ENCODE measurements around the gene ATXN7. TPM values are rescaled to one million over a fixed set of nuclear protein-coding genes. Genes with fewer than 3 reads are reported as not detected.

ATXN7 gene
- total and polyA plus RNA-seq, 10 of the 15 experiments (the other 5 are each of a cell fraction or from before 2014, with no cell fraction given): 0.83 to 24.6 (median 8.5) TPM

- DNase-seq (ENCODE audit: low read depth, low spot score): no peak
- in situ Hi-C loops (cut with MboI): no loop called here
- BruUV-seq (replicated peaks): no TSS peak
- WGBS (ENCODE audit: insufficient coverage, insufficient replicate concordance, low lambda C conversion rate, missing lambda C conversion rate): 100% methylated on average over 2 of the region's 2 CpGs
- intact Hi-C loops (cut with micrococcal nuclease; ENCODE audit: unreplicated experiment): no loop called here
- Histone ChIP-seq H3K9ac (ENCODE audit: control insufficient read depth, insufficient read depth, low read length) (no peak overlapping the region), H3K4me1 (ENCODE audit: control insufficient read depth, insufficient read depth, low read length) (peaks cover 3% of the 10 kb centered on the region), H3K4me3 (no peak overlapping the region), H3K36me3 (ENCODE audit: control insufficient read depth in 2 of 2, insufficient read depth in 2 of 2, low read length in 1 of 2) (peaks cover 2 to 3% of the 10 kb centered on the region in 2 experiments), H3K27me3 (replicated peaks in 1 of 2; ENCODE audit: control insufficient read depth in 2 of 2, insufficient read depth in 2 of 2, low read length in 1 of 2) (no peaks in the 10 kb centered on the region), H2AFZ (ENCODE audit: control insufficient read depth, low read depth, low read length) (no peak overlapping the region), H3K4me2 (ENCODE audit: control insufficient read depth, insufficient read depth) (no peak overlapping the region), H4K20me1 (ENCODE audit: control insufficient read depth, insufficient read depth) (no peaks in the 10 kb centered on the region), H3K79me2 (ENCODE audit: control insufficient read depth, insufficient read depth, low read length) (peaks cover 3% of the 10 kb centered on the region), H3K9me3 (replicated peaks; ENCODE audit: control insufficient read depth, insufficient read depth, low read length) (no peaks in the 10 kb centered on the region), H3K27ac (ENCODE audit: control insufficient read depth, insufficient read depth) (no peak overlapping the region)
- ATAC-seq: no peak
- ChIA-PET SMC1A (ENCODE audit: uncharacterized antibody, unreplicated experiment) (interaction anchor here (1.0 to 1.6 kb wide), 2 partner anchors 11 to 50 kb away, joined by 3 read pairs; no protein-coding TSS in a partner anchor), POLR2A (no interaction called here), CTCF (interaction anchor here (0.9 kb wide), 1 partner anchor 15 kb away, joined by 4 read pairs; no protein-coding TSS in a partner anchor), RAD21 (ENCODE audit: unreplicated experiment) (interaction anchor here (1.3 kb wide), 1 partner anchor 19 kb away, joined by 3 read pairs; no protein-coding TSS in a partner anchor)
- TF ChIP-seq SIN3A (IDR thresholded peaks at IDR 0.05; ENCODE audit: low read depth, low read length): no peak
- TF ChIP-seq, protein P1, sequence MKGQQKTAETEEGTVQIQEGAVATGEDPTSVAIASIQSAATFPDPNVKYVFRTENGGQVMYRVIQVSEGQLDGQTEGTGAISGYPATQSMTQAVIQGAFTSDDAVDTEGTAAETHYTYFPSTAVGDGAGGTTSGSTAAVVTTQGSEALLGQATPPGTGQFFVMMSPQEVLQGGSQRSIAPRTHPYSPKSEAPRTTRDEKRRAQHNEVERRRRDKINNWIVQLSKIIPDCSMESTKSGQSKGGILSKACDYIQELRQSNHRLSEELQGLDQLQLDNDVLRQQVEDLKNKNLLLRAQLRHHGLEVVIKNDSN (IDR thresholded peaks at IDR 0.05; ENCODE audit: borderline replicate concordance, extremely low read length, insufficient read depth, low read depth, low read length): no peak
- TF ChIP-seq DPF2 (IDR thresholded peaks at IDR 0.05): no peak
- TF ChIP-seq NBN (IDR thresholded peaks at IDR 0.05): no peak
- no peak for TF ChIP-seq RELA (IDR thresholded peaks at IDR 0.05; ENCODE audit: borderline replicate concordance, partially characterized antibody)
- TF ChIP-seq SMAD1 (IDR thresholded peaks at IDR 0.05; ENCODE audit: low read depth, partially characterized antibody): no peak
- TF ChIP-seq MTA2 (IDR thresholded peaks at IDR 0.05; ENCODE audit: low read depth): no peak
- no peak for TF ChIP-seq ZNF687 (IDR thresholded peaks at IDR 0.05)
- TF ChIP-seq HDAC2 (IDR thresholded peaks at IDR 0.05): no peak
- TF ChIP-seq ZSCAN29 (IDR thresholded peaks at IDR 0.05): no peak
- no peak for TF ChIP-seq TCF3 (IDR thresholded peaks at IDR 0.05; ENCODE audit: borderline replicate concordance, insufficient read depth, low read depth, low read length)
- TF ChIP-seq CHD2 (IDR thresholded peaks at IDR 0.05; ENCODE audit: borderline replicate concordance, low read depth, low read length): no peak
- no peak for TF ChIP-seq FOXK2 (IDR thresholded peaks at IDR 0.05)
- TF ChIP-seq HCFC1 (IDR thresholded peaks at IDR 0.05; ENCODE audit: low read length): no peak
- no peak for TF ChIP-seq TARDBP (IDR thresholded peaks at IDR 0.05; ENCODE audit: borderline replicate concordance)
- no peak for TF ChIP-seq MXI1 (IDR thresholded peaks at IDR 0.05; ENCODE audit: low read depth, low read length)
- TF ChIP-seq TBL1XR1 (IDR thresholded peaks at IDR 0.05; ENCODE audit: low read depth, low read length): no peak
- FAIRE-seq: no peak
Measured at GRCh38 chr3:63946753-63947152, 83.1 kb downstream of the ATXN7 start.

Measured in GM12878 (cell line).